Suppressor macrophage treated with lipopolysaccharide for 4 hours (primary cell): Measurements from ENCODE around the gene IL4R.
"Not testable (repeated sequence)": the region's sequence is repeated elsewhere in the genome, so short reads cannot be mapped to it uniquely, and the experiment has no call there.

Source experiments
- DNase-seq: peaks from one replicate; pipeline ENCODE4 v3.0.0-alpha.2; 2020

Gene IL4R

GRCh38 chr16:27384425-27384824 lies 70.7 kb downstream of the IL4R start:
- DNase-seq, result peak; percentile 46

GRCh38 chr16:27385398-27385797 lies 71.6 kb downstream of the IL4R start:
- DNase-seq, result no peak

- no peak for DNase-seq
These were observed 72.9 kb downstream of the IL4R start for GRCh38 chr16:27386674-27387073.

DNA sequence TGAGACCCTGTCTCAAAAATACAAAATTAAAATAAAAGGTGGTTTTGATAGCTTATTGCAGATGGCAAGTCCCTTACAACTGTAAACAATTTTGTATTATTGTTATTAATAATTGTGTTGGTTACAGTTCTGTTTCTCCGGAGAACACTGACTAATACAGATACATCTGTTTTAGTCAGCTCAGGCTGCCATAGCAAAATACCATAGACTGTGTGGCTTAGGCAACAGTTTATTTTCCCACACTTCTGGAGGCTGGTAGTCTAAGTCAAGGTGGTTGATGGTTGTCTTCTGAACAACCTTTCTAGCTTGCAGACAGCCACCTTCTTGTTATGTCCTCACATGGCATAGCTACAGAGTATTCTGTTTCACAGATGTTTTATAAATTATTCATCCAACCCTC lies 74.0 kb downstream of the IL4R start:
- DNase-seq, result no peak

- DNase-seq, result peak; percentile 34
These were observed 75.6 kb downstream of the IL4R start for GRCh38 chr16:27389272-27389961.

- DNase-seq, result peak; percentile 37
These were observed 76.4 kb downstream of the IL4R start for GRCh38 chr16:27390151-27390550.

GRCh38 chr16:27392671-27393070 lies 78.9 kb downstream of the IL4R start:
- no peak for DNase-seq

- peak; percentile 51 for DNase-seq
These were observed 80.7 kb downstream of the IL4R start for GRCh38 chr16:27394516-27394915.

DNA sequence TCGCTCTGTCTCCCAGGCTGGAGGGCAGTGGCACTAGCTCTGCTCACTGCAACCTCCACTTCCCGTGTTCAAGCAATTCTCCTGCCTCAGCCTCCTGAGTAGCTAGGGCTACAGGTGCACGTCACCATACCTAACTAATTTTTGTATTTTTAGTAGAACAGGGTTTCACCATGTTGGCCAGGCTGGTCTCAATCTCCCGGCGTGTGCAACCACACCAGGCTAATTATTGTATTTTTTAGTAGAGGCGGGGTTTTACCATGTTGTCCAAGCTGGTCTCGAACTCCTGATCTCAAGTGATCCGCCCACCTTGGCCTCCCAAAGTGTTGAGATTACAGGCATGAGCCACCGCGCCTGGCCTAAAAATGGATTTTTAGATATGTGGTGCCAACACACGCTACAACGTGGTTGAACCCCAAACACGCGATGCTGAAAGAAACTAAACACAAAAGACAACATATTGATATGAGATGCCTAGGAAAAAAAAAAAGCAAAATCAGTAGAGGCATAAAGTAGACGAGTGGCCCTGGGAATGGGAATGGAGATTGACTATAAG lies 84.6 kb downstream of the IL4R start:
- not testable (repeated sequence) for DNase-seq

GRCh38 chr16:27398894-27399853 lies 85.4 kb downstream of the IL4R start:
- DNase-seq, result peak; percentile 74

DNA sequence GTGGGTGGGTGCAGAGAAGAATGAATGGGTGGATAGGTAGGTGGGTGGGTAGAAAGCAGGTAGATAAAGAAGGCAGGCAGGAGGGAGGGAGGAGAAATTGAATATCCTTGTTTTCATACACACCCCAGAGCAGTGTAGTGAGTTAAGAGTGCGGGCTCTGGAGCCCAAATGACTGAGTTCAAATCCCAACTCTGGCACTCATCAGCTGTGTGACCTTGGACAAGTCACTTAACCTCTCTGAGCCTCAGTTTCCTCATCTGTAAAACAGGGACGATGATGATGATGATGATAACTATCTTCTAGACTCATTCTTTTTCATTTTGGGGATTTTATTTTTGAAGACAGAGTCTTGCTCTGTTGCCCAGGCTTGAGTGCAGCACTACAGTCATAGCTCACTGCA lies 86.2 kb downstream of the IL4R start:
- DNase-seq, result no peak

- DNase-seq, result peak; percentile 76
These were observed 87.2 kb downstream of the IL4R start for GRCh38 chr16:27400751-27401620.

GRCh38 chr16:27401768-27402568 lies 88.2 kb downstream of the IL4R start, which contains the start of gene IL21R:
Gene IL21R (plus strand): TSS chr16:27402174. CDS start chr16:27430072, 27,898 bp downstream.
- DNase-seq, result peak; percentile 82

GRCh38 chr16:27402569-27402963 lies 88.8 kb downstream of the IL4R start:
- DNase-seq, result no peak

GRCh38 chr16:27402964-27403600 lies 89.3 kb downstream of the IL4R start:
- DNase-seq, result no peak

- no peak for DNase-seq
These were observed 89.8 kb downstream of the IL4R start for GRCh38 chr16:27403601-27403992.

DNA sequence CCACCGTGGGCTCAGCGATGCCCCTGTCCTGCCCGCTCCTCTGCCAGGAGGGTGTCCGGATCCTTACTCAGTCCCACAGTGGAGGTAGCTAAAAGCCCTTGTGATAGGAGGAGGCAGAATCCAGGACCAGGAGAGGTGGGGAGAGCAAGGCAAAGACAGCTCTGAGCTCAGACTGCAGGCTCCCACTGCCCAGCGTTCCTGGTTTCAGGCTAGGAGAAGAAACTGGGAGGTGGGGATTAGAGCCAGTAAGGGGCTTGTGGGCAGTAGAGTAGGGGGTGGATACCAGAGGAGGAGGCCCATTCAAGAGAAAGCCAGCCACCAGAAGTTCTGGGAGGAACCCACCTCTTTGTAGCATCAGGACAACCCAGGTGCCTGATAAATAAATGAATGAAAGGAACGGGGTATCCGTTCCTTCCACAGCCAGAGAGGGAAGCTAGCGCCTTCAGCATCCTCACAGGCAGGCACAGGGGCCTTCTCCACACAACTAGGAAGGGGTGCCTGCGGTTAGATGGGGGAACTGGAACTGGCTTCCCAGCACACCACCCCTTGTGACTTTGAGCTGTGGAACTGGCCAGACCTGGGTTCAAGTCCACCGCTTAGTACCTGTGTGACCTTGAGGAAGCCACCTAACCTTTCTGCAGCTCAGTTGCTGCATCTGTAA lies 90.5 kb downstream of the IL4R start:
- no peak for DNase-seq

DNA sequence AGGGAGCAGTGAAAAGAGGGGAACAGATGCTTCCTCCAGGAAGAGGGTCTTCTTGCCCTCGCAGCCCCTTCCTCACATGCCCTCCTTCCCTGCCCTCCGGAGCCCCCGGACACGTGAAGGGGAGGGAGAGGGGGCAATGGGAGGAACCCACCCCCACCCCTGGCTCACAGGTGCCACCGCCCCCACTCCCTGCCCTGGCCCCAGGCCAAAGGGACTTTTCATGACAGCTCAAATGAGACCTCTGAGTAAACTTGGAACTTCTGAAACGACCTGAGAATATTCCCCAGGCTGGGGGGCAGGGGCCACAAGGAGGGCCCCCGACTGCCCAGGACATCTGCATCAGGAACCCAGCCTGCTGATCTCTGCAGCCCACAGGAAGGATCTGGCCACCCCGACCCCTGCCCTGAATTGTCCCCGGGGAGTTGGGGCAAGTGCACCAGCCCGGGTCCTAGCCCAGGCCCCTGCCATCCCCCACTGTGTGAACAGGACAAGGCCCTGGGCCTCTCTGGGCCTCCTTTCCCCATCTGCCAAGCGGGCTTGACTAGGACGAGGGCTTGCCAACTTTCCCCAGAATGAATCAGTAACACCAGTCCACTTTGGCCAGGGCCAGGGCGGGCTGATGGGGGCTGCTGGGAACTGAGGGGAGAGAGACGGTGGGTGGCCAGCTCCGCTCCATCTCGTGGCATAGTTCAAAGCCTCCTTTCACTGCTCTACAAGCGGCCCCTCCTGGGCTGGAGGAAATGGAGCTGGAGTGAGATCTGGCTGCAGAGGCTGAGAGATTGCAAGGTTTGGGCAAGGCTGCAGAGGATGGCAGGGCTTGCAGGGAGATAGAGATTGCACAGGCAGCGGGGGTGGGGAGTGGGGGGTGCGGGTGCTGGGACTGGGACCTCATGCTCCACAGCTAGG lies 92.0 kb downstream of the IL4R start:
- no peak for DNase-seq

DNA sequence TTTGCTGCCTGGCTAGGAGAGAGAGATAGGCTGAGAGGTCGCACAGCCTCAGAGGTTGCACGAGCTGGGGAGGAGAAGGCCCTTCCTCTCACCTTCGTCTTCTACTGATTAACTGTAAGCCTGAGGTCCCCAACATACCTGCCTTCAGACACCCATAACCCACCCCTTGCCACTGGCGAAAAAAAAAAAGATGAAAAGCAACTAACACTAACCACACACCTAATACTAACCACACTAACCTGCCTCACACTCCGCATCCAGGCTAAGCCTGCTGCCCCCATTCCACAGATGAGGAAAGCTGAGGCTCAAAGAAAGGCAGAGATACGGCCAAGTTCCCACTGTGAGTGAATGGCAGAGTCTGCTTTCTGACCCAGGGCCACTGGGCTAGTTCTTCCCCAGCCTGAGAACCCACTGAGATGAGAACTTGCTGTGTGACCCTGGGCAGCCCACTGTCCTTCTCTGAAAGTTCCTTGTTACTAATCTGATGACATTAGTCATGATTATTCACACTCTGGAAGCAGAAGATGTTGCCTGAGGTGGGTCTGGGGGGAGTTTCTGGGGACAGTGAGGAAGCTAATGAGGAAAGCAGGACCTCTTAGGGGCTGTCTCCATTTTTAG lies 92.8 kb downstream of the IL4R start:
- peak; percentile 28 for DNase-seq
